Measurements from ENCODE around the gene CHMP2A.

- TF ChIP-seq MXI1 (IDR thresholded peaks at IDR 0.05; ENCODE audit: low read depth, low read length), result no peak
- TF ChIP-seq, protein P1, sequence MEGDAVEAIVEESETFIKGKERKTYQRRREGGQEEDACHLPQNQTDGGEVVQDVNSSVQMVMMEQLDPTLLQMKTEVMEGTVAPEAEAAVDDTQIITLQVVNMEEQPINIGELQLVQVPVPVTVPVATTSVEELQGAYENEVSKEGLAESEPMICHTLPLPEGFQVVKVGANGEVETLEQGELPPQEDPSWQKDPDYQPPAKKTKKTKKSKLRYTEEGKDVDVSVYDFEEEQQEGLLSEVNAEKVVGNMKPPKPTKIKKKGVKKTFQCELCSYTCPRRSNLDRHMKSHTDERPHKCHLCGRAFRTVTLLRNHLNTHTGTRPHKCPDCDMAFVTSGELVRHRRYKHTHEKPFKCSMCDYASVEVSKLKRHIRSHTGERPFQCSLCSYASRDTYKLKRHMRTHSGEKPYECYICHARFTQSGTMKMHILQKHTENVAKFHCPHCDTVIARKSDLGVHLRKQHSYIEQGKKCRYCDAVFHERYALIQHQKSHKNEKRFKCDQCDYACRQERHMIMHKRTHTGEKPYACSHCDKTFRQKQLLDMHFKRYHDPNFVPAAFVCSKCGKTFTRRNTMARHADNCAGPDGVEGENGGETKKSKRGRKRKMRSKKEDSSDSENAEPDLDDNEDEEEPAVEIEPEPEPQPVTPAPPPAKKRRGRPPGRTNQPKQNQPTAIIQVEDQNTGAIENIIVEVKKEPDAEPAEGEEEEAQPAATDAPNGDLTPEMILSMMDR (IDR thresholded peaks at IDR 0.05), result no peak
- TF ChIP-seq, protein P2, sequence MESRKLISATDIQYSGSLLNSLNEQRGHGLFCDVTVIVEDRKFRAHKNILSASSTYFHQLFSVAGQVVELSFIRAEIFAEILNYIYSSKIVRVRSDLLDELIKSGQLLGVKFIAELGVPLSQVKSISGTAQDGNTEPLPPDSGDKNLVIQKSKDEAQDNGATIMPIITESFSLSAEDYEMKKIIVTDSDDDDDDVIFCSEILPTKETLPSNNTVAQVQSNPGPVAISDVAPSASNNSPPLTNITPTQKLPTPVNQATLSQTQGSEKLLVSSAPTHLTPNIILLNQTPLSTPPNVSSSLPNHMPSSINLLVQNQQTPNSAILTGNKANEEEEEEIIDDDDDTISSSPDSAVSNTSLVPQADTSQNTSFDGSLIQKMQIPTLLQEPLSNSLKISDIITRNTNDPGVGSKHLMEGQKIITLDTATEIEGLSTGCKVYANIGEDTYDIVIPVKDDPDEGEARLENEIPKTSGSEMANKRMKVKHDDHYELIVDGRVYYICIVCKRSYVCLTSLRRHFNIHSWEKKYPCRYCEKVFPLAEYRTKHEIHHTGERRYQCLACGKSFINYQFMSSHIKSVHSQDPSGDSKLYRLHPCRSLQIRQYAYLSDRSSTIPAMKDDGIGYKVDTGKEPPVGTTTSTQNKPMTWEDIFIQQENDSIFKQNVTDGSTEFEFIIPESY (IDR thresholded peaks at IDR 0.05; ENCODE audit: borderline replicate concordance, low read depth), result no peak
- TF ChIP-seq, protein P3, sequence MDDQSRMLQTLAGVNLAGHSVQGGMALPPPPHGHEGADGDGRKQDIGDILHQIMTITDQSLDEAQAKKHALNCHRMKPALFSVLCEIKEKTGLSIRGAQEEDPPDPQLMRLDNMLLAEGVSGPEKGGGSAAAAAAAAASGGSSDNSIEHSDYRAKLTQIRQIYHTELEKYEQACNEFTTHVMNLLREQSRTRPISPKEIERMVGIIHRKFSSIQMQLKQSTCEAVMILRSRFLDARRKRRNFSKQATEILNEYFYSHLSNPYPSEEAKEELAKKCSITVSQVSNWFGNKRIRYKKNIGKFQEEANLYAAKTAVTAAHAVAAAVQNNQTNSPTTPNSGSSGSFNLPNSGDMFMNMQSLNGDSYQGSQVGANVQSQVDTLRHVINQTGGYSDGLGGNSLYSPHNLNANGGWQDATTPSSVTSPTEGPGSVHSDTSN (IDR thresholded peaks at IDR 0.05), result no peak
- TF ChIP-seq JUND (IDR thresholded peaks at IDR 0.05), result no peak
- TF ChIP-seq YY1 (IDR thresholded peaks at IDR 0.05; ENCODE audit: low read depth), result no peak
- TF ChIP-seq NFIC (IDR thresholded peaks at IDR 0.05; ENCODE audit: borderline replicate concordance), result no peak
- no peak for TF ChIP-seq GABPA (IDR thresholded peaks at IDR 0.05; ENCODE audit: low read depth)
- no peak for TF ChIP-seq POLR2AphosphoS5 (IDR thresholded peaks at IDR 0.05; ENCODE audit: low read depth, low read length)
- no peak for TF ChIP-seq EP300 (IDR thresholded peaks at IDR 0.05; ENCODE audit: borderline replicate concordance in 1 of 2, low read depth in 1 of 2, low read length in 1 of 2)
These were observed 33.3 kb downstream of the CHMP2A start for GRCh38 chr19:58521651-58522050.

Measured in SK-N-SH (cell line).